ENCODE measurements around the gene CCL8.
"Not testable (repeated sequence)": the region's sequence is repeated elsewhere in the genome, so short reads cannot be mapped to it uniquely, and the experiment has no call there.

CCL8 gene

DNA sequence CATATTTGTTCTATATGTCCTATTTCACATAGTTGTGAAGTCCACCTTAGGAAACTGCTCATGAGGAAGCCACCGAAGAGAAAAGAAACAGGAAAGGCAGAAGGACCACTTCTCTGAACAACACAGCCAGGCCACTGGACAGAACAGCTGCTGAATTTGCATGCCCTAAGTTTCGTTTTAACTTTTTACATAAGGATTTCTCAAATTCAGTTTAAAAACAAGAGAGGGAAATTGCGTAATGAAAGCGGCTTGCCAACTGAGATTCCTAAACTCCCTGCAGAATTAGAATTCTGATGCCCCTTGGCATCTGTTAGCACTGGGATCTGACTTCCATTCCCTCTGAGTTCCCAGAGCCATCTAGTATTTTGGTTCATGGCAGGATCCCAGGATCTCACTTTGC, 5.0 kb upstream of the CCL8 start:
- DNase-seq: peak; percentile 49 to 82 (median 67)

DNA sequence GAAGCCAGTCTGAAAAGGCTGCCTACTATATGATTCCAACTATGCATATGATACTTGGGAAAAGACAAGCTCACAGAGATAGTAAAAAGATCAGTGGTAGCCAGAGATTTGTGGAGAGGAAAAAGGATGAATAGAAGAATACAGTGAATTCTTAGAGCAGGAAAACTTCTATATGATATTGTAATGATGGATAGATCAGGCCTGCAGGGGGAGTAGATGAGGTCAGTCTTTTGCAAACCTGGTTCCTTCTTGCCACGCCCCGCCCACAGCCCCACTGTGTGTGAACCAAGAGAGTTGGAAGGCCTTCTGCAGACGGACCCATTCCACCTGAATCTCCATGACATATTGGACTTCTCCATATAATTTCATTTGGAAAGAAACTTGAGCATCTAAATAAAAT, 761 bp upstream of the CCL8 start:
- DNase-seq: peak; percentile 37 to 80 (median 65)

DNA sequence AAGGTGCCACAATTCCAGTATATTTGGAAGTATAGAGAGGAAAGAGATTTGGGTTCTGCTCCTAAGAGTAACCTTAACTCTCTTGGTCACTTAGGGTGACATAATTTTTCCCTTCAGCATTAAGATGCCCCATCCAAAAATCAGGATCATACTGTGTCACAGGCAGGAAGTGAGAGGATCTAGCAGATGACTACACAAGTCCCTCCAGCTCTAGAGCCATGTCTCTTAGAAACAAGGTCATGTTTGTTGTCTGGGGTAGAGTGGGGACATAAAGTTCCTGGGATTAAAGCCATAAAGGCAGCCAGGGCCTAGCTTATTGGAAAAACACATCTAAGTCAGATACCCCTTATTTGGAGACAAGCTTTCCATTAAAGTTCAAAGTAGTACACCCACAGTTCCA, 2.7 kb downstream of the CCL8 start:
- DNase-seq: peak in 1 of 4 experiments; percentile 16

DNA sequence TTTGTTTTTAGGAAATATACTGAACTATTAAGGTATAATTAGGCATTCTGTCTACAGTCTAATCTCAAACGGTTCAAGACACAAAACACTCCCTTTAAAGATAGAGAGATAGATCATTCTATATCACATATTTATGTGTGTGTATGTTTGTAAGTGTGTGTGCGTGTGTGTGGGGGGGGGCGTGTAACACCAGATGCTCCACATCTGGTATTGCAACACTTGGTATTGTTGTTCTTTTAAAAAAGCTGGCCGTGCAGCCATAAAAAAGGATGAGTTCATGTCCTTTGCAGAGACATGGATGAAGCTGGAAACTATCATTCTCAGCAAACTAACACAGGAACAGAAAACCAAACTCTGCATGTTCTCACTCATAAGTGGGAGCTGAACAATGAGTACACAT, 8.3 kb downstream of the CCL8 start:
- not testable (repeated sequence) for DNase-seq

DNA sequence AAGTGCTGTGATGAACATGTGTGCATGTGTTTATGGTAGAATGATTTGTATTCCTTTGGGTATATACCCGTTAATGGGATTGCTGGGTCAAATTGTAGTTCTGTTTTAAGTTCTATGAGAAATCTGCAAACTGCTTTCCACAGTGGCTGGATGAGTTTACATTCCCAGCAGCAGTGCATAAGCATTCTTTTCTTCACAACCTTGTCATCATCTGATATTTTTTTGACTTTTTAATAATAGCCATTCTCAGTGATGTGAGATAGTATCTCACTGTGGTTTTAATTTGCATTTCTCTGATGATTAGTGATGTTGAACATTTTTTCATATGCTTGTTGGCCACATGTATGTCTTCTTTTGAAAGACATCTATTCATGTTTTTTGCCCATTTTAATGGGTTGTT, 18.5 kb downstream of the CCL8 start:
- no peak for DNase-seq

DNA sequence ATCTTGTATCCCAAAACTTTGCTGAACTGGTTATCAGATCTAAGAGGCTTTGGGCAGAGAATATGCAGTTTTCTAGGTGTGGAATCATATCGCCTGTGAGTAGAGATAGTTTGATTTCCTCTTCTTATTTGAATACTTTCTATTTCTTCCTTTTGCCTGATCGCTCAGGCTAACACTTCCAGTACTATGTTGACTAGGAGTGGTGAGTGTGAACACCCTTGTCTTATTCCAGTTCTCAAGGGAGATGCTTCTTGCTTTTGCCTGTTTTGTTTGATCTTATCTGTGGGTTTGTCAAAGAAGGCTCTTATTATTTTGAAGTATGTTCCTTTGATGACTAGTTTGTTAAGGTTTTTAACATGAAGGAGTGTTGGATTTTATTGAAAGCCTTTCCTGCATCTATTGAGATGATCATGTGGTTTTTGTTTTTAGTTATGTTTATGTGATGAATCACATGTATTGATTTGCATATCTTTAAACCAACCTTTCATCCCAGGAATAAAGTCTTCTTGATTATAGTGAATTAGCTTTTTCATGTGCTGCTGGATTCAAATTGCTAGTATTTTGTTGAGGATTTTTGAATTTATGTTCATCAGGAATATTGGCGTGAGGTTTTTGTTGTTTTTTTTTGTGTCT, 20.0 kb downstream of the CCL8 start:
- no peak for DNase-seq

DNA sequence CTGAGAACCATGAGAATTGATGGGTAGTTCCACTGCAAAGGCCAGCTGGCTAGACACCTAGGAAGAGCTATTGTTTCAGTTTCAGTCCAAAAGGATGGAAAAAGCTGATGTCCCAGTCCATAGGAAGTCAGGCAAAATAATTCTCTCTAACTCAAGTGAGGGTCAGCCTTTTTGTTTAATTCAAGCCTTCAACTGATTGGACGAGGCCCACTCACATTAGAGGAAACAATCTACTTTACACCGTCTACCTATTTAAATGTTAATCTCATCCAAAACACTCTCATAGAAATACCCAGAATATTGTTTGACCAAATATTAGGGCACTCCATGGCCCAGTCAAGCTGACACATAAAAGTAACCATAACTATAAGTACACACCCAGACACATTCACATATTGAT, 22.7 kb downstream of the CCL8 start:
- DNase-seq: no peak

DNA sequence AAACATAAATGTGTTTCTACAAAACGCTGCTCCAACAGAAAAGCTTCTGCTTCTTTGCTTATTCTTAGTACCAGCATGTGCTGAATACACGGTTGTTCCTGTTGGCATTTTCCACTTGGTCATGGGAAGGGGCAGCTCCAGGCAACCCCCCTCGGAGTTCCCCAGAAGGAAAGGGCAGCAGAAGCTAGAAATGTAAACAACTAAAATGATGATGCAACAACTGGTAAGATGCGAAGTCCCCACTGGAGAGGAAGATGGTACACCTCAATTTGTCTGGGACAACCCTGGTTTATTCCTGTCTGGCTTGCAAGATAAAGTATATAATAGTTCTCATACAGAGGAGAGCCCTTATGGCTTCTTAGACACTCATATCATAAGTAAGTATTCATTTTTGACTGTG, 27.8 kb downstream of the CCL8 start:
- peak in 3 of 4 experiments; percentile 44 to 52 (median 49) for DNase-seq

DNA sequence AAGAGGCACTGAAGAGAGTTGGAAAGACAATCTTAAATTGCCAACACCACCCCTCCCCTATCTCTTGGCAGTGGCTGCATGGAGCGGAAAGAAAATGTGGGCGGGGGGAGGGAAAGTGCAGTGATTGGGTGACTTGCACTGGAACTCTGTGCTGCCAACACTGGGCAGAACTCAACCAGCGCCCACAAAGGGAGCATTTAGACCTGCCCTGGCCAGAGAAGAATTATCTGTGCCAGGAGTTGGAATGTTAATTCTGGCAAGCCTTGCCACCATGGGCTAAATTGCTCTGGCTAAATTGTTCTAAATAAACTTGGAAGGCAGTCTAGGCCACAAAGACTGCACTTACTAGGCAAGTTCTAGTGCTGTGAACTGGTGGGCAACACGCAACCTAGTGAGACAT, 30.5 kb downstream of the CCL8 start:
- DNase-seq: no peak

DNA sequence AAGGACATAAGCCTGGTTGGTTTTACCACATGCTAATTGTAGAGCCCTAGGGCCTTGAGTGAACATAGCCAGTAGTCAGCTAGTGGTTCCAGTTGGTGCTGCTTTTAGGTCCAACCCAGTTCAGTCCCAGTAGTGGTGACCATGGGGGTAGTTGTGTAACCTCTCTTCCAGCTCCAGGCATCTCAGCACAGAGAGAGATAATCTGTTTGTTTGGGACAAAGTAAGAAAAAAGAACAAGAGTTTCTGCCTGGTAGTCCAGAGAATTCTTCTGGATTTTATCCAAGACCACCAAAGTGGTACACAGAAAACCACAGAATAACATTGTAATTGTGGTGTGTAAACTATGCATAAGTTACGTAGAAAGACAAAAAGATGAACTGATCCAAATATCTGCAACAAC, 31.9 kb downstream of the CCL8 start:
- no peak for DNase-seq

DNA sequence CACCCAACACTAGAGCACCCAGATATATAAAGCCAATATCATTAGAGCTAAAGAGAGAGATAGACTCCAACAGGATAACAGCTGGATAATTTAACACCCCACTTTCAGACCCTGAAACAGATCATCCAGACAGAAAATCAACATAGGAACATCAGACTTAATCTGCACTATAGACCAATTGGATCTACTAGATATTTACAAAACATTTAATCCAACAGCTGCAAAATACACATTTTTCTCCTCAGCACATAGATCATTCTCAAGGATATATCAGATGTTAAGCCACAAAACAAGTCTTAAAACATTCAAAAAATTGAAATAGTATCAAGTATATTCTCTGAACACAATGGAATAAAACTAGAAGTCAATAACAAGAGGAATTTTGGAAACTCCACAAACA, 33.0 kb downstream of the CCL8 start:
- DNase-seq: no peak

DNA sequence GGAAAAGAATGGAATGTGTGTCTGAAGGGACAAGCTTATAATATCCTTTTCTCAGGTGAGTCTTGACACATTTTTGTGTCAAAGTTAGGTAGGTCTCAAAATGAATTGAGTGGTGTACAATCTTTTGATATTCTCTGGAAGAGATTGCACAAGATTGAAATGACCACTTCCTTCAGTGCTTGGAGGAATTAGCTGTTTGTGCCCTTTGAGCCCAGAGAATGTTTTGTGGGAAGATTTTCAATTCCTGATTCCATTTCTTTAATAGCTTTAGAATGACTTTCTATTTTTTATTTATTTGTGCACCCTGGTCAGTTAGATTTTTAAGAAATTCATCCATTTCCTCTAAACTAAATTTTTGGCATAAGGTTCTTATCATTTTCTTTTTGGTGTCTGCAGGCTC, 35.4 kb downstream of the CCL8 start:
- DNase-seq: peak in 1 of 4 experiments; percentile 52

DNA sequence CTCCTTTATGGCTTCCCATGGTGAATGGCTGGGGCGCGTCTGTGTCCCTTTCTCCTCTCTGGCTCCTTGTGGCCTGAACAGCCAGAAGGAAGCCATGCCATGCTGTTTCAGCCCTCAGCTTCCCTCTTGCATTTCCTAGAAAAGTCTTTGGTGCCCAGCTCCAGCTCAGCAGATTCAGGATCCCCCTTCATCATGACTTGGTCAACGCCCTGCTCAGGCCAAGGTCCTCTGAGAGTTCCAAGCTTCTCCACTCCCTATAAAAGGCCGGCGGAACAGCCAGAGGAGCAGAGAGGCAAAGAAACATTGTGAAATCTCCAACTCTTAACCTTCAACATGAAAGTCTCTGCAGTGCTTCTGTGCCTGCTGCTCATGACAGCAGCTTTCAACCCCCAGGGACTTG, 37.0 kb downstream of the CCL8 start, which contains the start of gene CCL13:
Gene CCL13, plus strand, starts transcription at position 287 of the 400 bp plus-strand sequence. Its CDS starts 47 bp downstream, at position 334.
- no peak for DNase-seq

DNA sequence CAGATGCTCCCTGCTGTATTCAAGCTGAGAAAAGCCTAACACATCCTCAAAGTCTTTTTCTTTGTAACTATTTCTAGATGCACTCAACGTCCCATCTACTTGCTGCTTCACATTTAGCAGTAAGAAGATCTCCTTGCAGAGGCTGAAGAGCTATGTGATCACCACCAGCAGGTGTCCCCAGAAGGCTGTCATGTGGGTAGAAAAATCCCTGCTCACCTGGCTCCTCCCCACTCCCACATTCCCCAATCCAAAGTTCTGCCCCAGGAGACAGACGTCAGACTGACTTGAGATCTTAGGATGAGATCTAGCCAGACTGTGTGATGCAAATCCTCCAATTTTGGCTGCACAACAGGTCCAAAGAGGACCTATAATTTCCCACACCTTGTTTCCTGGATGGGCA, 38.2 kb downstream of the CCL8 start:
- DNase-seq: peak in 1 of 4 experiments; percentile 0

DNA sequence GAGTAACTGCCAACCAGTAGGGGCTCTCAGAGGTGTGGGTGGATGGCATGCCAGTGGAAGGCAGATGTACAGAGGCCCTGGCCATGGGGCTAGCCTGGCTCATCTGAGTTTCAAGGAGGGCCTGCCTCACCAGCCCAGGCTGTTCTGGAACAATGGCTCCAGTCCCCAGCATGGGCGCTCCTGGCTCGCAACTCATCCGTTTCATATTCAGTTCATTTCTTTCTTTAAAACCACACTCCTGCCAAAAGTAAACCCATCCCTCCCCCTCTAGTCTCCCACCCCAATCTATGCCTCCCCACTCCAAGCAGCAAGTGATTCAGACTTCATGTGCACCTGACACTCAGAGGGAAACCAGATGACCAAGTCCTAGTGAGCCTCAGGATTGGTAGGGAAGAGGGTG, 39.4 kb downstream of the CCL8 start:
- no peak for DNase-seq

DNA sequence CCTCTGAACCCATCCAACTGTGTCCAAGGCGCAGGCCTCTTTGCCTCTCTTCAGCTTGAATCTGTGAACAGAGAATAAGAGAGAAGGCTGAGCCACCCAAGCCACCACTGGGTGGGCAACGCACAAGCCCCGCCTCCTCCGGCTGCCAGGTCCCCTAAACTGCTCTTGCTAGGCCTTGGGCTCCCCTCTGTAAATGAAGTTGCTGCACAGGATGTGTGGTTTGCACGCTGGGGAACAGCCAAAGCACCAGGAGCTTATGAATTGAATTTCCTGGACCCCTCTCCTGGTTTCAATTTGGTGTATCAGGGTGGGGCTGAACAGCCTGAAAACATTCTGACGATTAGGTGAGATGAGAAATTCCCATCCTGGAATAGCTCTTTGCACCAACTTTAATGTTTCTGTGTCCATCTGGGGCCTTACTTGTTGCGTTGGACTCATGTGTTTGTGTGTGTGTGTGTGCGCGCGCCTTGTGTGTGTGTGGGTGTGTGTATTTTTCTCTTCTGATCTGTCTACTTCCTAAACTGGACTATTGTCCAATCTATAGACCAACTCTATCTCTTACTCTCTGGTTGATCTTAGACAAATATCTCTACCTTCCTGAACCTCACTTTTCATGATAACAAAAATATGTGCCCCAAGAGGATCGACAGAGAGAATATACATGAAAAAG, 41.5 kb downstream of the CCL8 start:
- peak; percentile 26 to 42 (median 36) for DNase-seq

DNA sequence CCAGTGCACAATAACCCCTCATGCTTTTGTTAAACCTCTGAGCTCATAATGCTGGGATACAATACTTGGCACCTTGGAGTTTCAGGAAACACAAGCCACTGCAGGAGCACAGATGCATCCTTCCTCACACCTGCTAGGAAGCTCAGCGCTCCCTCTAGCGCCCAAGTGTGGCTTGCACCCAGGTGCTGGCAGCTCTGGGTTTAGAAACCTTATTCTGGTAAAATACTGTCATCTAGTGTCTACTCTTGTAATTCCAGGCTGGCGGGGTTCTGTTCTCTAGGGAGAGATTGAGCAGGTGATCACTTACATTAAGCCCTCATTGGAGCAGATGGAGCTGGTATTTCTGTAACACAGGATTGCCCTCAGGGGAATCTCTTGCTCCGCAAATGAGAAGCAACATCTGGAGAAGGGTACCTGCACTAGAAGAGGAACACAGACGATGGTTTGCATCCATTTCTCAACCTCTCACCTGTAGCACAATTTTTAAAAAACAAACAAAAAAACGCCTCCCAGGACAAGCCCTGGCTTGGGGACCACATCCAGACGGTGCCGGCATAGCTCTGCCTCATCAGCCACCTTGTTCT, 42.3 kb downstream of the CCL8 start:
- DNase-seq: peak; percentile 90 to 95 (median 93)

DNA sequence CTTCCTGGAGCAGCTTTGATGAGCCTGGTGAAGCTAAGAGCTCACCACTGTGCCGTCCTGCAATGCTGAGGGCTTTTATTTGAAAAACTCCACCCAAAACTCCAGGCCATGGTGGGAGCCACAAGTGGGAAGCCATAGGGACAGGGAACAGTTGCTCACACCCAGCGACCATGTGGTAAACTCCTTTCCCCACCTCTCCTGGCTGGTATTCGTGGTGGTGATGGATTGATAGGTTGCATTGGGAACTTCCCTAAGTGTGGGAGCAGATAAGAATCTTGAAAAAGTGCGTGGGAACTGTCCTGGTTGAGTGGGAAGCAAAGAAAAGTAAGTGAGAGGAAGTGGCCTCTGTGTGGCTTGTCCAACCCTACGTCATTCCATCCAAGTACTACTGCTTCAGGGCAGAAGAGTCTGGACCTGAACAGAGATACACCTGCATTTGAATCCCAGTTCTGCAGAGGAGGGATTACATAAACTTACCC, 44.0 kb downstream of the CCL8 start, which contains the start of gene CCL1:
Gene CCL1, minus strand, starts transcription at position 51 of the 479 bp plus-strand sequence. CDS start 72 bp downstream, outside the sequence.
- DNase-seq: peak; percentile 62 to 82 (median 76)

DNA sequence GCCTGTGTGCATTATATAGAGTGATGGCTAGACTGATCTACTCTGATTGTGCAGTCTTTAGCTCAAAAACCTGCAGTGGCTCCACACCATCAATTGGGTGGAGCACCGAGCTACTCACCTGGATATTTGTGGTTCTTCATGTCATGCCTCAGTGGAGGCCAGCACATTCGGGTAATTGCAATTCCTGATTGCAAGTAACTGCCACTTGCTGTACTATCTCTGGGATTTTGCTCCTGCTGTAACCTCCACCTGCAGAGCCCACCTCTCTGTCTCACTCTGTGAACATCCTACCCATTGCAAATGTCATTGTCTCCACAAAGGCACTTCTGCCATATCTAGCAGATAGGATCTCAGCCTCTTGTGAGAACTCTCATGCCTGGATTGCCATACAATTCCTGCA, 45.5 kb downstream of the CCL8 start:
- no peak for DNase-seq

DNA sequence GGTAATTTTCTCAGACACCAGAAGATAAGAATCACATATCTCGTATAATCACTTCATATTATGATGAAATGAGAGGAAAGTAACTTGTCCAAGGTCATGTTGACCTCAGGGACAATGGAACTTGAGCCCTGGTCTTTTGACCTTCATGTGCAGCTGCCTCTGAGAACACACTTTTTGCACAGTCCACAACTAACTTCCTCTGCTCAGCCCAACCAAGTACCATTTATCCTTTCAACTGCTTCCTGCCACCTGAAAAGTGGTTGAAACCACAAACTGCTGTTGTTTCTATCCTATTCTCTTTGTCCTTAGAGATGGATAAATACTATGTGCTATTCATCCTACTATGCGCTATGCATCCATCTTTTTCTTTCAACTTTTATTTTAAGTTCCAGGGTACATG, 46.1 kb downstream of the CCL8 start:
- no peak for DNase-seq

DNA sequence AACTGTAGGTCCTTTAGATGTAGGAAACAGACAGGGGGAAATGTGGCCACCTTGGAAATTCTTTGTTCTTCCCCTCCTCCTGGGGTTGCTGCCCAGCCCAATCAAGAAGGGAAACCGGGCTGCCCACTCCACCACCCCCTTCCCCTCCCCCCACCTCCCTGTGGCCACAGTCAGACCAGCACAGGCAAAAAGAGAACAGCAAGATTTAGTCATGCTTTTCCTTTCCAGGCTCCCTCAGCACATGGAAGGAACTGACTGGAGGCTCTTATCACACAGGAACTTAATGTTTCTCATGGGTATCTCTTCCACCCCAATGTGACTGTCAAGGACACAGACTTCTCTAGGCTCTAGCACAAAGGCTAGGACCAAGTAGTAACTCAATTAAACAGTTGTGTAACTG, 46.8 kb downstream of the CCL8 start:
- DNase-seq: peak; percentile 37 to 83 (median 76)

DNA sequence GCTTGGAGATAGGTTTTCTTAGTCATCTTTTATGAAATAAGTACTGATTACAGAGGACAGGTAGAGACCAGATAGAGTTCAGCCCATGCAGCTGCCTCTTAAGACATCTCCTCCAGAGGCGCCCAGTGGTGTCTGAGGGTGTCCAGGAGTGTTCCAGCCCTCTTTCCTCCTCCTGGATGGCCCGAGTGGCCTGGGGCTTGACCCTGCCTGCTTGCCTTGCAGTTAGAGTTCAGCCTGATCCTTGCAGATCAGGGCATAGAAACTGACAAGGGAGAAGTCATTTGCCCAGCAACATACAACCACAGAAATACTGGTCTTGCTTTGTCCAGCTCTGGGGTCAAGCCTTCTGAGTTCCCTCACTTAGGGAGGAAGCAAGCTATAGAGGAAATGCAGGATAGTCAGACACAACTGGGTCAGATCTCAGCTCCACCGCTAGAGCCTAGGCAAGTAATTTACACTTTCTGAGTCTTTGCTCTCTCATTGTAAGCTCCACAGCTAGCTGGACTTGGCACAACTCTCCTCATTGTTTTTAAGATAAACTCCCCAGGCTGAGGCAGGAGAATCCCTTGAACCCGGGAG, 47.4 kb downstream of the CCL8 start:
- peak; percentile 44 to 80 (median 70) for DNase-seq

DNA sequence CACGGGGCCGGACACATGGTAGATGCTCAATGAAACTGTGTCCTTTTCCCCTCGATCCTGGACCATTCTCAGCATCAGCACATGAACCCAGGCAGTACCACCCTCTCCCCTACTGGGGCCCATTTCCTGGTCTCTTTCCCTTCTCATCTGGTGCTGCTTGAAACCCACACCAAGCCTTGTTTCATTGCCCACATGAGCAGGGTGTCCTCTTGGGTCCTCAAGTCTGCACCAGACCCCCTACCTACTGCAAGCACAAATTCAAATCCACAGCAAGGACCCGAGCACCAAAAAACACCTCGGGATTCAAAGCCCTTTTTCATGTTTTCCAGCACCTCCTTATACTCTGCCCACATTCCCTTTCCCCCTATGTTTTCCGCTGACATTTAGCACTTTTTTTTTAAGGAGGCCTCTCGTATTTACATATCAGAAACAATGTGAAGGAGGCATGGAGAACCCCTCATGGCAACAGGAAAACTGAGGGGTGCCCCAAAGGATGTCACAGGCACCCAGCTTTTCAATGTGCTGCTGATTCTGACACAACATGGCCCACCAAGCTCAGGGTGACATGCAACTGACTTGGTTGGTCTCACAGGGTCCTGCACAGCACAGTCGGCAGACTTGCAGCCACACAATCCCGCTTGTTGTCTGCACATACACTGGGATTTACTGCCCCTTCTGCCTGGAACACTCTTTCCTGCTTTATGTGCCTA, 48.4 kb downstream of the CCL8 start:
- DNase-seq: no peak

Data from suppressor macrophage (primary cell).